AG09319 (cell line): ENCODE data around the gene TREML4.

ENCODE experiments used
- DNase-seq: peaks from one replicate; pipeline ENCODE4 v3.0.0-alpha.2; 2010; ENCODE audit warnings: low read depth; ENCODE audit errors: extremely low read depth
- TF ChIP-seq, protein P1 (sequence below): IDR thresholded peaks from 2 replicates; pipeline ENCODE4 v1.5.1; 2011; ENCODE audit warnings: low read depth, mild to moderate bottlenecking, inconsistent platforms, low read length, moderate library complexity

The TREML4 gene

DNA sequence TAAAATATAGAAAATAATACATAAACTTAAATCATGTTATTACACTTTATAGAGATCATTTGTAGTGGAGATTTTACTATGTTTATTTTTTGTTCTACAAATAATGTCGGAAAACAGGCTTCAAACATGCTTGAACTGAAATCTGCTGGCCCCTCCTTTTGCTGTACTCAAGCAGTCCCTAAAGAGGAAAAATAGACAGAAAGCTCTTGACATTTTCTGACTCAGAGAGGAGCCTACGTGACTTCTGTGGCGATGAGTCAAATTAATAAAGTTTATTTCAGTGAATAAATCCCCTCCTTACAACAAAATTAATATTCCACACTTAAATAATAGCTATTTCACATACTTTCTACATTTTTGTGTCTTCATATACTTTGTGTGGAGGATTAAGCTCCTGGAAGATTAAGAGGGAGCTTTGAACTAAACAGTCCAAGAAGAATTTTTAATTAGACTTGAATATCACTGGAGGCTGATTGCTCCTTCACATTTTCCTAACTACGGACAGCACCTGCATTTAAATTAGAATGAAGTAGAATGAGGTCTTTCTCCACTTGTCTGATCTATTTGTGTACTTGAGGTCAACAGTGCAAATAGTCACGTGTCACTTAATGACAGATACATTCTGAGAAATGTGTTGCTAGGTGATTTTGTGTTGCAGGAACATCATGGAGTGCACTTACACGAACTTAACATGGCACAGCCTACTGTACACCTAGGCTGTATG, 60.0 kb downstream of the TREML4 start:
- TF ChIP-seq, protein P1, sequence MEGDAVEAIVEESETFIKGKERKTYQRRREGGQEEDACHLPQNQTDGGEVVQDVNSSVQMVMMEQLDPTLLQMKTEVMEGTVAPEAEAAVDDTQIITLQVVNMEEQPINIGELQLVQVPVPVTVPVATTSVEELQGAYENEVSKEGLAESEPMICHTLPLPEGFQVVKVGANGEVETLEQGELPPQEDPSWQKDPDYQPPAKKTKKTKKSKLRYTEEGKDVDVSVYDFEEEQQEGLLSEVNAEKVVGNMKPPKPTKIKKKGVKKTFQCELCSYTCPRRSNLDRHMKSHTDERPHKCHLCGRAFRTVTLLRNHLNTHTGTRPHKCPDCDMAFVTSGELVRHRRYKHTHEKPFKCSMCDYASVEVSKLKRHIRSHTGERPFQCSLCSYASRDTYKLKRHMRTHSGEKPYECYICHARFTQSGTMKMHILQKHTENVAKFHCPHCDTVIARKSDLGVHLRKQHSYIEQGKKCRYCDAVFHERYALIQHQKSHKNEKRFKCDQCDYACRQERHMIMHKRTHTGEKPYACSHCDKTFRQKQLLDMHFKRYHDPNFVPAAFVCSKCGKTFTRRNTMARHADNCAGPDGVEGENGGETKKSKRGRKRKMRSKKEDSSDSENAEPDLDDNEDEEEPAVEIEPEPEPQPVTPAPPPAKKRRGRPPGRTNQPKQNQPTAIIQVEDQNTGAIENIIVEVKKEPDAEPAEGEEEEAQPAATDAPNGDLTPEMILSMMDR = no peak
- no peak for DNase-seq
